HK-2 (cell line): ENCODE data around the gene SULT1C4.
"Not testable (repeated sequence)": the region's sequence is repeated elsewhere in the genome, so short reads cannot be mapped to it uniquely, and the experiment has no call there.

Experiments used
- DNase-seq: peaks from one replicate; pipeline ENCODE4 v3.0.0-alpha.2; 2018; ENCODE audit not compliant: unreplicated experiment

The SULT1C4 gene

DNA sequence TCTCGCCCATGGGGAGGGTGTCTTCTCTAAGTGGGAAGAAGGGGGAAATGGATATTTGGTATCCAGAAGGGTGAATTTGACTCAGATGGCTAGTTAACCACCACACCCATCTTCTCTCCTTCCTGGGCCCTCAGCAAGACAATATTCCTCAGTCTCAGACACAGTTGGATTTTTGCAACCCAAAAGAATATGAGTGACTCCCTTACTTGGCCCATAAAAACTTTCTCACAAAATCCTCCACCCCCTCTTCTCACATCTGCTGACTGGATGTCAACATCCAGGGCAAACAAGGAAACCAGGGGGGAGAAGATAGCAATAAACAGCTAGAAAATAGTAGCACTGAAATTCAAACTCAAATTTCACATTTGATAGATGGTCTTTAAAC, 35.9 kb downstream of the SULT1C4 start:
- DNase-seq: no peak

DNA sequence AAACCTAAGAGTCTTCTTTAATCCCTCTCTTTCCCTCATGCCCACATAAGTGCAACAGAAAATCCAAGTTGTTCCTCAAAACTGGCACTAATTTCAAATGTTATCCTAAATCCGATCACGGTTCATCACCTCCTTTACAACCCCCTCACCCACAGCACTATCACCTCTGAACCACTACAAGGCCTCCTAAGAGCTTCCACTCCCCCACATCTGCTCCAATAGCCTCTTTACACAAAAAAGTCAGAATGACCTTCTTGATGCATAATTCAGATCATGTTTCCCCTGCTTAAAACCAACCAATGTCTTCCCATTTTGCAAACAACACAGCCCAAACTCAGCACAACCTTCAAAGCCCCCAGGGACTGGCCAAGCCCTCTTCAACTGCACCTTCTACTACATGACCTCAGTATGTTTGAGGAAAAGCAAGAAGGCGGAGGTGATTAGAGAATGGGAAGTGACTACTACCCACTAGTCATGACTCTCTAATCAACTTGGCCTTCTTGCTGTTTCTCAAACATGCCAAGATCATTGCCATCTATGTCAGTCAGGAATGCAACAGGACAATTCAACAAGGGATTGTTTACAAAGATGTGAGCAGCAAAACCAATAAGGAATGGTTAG, 36.6 kb downstream of the SULT1C4 start:
- DNase-seq: no peak

DNA sequence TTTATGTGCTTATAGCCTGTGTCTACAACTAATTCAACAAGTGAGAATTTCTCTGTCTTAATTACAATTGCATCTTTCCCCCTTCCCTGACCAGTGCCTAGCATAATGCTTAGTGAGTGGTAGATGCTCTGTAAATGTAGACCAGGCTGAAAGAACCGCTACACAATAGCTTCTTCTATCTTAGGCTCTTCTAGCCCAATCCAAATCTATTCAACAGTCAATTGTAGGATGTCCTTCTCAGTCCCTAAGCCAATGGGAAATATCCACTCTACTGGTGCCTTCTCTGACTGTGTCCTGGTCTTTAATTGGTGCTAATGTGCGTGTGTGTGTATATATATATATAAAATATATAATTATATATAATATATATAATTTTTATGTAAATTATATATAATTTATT, 37.2 kb downstream of the SULT1C4 start:
- no peak for DNase-seq

DNA sequence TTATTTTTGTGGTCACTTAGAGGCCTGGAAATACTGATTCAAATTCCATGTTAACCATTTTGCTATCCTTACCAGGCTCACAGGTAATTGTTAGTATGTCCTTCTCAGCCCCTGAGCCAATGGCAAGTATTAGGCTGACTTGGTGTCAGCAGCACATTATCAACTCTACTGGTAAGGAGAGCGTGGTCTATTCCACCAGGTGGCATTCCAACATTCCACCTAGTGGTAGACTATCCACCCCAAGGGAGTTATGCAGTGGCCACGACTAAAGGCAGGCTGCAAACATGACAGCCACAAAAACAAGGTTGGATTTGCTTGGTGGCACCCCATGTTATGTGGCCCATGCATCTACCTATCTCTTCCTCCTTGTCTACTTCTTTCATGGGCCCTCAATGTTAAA, 39.5 kb downstream of the SULT1C4 start:
- DNase-seq: no peak

DNA sequence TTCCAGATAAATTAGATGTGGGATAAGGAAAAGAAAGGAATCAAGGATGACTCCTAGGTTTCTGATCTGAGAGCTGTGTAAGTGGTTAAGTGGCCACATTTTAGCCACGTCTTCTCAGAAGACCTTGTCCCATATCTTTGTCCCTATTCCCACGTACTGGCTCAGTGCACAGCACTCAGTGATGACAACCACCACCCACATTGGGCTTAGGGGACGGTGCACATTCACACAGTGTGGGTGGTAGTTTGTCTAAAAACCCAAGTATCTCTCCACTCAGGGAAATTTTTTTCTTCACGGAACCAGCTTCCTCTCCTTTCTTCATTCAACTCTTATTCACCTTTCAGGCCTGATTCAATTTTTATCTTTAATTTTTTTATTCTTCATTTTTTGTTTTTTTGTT, 40.7 kb downstream of the SULT1C4 start:
- DNase-seq: no peak

DNA sequence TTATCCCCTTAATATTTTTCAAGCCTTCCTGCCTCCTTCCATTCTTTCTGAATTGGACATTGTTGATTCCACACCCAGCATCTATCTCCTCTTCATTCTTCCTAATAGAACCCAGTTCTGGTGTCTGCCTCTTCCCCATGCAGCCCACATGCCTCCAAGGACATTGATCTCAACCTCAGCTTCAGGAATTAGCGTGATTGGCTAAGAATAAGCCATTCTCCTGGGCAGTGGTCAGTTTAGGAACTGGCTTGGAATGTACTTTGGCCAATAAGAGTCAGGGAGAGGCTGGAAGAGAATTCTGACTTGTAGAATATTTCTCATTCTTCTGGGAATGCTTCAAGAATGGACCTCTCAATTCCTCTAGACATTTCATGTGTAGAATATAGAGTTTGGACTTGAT, 45.3 kb downstream of the SULT1C4 start:
- DNase-seq: no peak

DNA sequence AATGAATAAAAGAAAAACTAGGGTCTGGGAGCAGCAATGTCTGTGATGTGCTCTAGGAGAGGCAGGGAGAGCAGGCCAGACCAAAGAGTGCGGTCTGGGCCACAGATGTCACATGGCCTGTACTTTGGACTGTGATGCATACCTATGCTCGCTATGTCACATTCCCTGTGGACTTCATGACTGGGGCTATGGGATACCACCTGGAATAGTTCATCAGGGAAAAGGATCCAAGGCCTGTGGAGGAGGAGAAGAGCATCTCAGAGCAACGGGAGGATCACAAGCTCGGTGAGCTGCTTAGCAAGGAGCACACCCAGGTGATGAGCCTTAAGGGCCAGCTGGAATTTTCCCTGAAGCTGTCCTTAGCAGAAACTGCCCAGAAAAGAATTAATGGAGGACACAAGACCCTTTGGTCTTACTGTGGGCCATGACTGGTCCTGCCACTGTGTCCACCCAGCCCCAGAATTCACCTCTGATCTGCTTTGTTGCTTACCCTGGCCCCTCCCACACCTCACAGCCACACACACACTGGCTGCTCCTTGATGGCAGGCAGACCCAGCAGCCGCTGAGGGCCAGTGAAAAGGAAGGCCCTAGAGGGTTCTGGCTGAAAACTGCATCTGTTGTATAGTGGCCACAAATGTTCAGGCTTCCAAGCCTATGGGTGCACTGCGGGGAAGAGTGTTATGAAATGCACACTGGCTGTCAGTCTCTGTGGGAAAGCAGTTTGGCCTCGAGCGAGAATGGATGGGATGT, 45.9 kb downstream of the SULT1C4 start:
- no peak for DNase-seq

DNA sequence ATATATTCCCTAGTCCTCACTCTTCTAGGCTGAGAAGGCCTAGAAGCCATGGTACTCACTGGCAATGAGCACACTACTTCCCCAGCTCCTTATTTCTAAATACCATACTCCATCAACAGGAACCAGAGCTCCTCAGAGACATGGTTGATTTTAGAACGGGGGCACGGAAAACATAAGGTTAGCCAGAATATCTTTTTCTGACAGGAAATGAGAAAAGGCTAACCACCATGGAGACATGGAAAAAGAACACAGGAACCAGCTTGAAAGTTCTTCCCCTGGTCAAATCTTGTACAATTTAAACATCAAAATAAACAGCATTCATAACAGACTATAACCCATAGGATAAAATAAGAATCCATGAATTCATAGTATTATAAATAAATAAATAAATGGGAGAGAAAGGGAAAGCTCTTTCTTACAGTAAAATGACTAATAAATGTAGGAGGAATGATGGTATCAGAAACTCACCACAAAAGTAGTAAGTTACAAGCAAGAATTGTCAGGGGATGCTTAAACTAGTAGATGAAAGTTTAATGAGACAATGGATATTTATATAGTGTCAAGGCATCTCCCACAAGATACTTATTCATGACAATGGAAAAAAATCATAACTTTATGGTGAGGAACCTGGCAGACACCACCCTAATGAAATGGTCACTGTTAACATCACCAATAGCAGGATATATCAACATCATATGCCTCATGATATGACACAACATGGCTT, 50.7 kb downstream of the SULT1C4 start:
- no peak for DNase-seq

DNA sequence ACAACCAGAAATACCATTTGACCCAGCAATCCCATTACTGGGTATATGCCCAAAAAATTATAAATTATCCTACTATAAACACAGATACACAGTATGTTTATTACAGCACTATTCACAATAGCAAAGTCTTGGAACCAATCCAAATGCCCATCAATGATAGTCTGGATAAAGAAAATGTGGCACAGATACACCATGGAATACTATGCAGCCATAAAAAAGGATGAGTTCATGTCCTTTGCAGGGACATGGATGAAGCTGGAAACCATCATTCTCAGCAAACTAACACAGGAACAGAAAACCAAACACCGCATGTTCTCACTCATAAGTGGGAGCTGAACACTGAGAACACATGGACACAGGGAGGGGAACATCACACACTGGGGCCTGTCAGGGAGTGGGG, 57.8 kb downstream of the SULT1C4 start:
- DNase-seq: not testable (repeated sequence)

DNA sequence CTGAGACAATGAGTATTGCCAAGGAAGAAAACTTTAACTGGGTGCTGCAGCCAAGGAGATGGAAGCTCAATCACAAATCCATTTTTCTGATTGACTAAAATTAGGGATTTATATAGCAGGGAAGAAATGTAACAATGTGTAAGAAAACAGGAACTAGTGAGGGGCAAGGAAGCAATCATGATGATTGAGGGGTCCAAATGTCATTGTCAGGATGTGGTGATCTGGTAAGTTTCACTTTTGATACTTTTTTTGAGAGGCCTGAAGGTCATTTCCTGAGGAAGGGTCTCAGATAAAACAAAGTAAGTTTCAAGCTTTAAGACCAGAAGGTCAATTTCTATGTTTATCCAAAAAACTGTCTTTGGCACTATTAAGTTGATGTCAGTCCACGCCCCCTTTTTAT, 59.2 kb downstream of the SULT1C4 start:
- no peak for DNase-seq
